ENCODE measurements around the gene SCCPDH. TPM values are rescaled to one million over a fixed set of nuclear protein-coding genes. Genes with fewer than 3 reads are reported as not detected.

SCCPDH gene
- total and polyA plus RNA-seq, 4 donors = 52.1 to 84.3 (median 78.5) TPM

DNA sequence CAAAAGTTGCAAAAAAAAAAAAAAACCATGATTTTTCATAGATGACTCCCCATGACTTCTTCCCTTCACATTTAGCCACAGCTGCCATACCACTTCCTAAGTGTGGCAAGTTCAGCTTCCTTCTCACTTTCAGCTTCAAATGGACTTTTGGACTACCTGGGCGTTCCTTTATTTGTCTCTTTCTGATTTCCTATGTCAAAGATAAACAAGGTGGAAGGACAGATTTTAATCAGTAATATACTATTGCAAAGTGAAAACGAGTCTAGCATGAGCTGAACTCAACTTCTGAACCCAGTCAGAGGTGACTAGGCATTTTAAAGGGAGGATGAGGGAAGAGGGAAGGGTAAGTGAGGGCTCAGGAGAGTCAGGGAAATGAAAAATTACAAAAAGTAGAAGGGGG lies 14.4 kb upstream of the SCCPDH start:
- no peak for DNase-seq (ENCODE audit: low spot score)
- Histone ChIP-seq H3K9ac (ENCODE audit: low read depth in 1 of 2, low read length in 2 of 2) (no peak overlapping the region), H3K9me3 (ENCODE audit: control insufficient read depth in 4 of 4, low read length in 3 of 4) (no peaks in the 10 kb centered on the region), H3K36me3 (ENCODE audit: control insufficient read depth in 4 of 4, insufficient read depth in 3 of 4, low read depth in 1 of 4, low read length in 3 of 4) (no peaks in the 10 kb centered on the region), H3K4me1 (ENCODE audit: control insufficient read depth in 4 of 4, insufficient read depth in 4 of 4, low read length in 3 of 4) (peaks cover 8 to 41% (median 33%) of the 10 kb centered on the region in 4 donors), H3K27ac (ENCODE audit: low read depth in 1 of 2, low read length in 2 of 2) (peak overlapping the region; percentile 71 to 80), H3K27me3 (ENCODE audit: control insufficient read depth in 4 of 4, insufficient read depth in 4 of 4, low read length in 3 of 4) (no peaks in the 10 kb centered on the region), H3K4me3 (ENCODE audit: low read depth in 1 of 3, low read length in 3 of 3) (peak overlapping the region in 1 of 3 donors; percentile 26)
- WGBS = 15% methylated on average over 2 of the region's 2 CpGs
- TF ChIP-seq, protein P1, sequence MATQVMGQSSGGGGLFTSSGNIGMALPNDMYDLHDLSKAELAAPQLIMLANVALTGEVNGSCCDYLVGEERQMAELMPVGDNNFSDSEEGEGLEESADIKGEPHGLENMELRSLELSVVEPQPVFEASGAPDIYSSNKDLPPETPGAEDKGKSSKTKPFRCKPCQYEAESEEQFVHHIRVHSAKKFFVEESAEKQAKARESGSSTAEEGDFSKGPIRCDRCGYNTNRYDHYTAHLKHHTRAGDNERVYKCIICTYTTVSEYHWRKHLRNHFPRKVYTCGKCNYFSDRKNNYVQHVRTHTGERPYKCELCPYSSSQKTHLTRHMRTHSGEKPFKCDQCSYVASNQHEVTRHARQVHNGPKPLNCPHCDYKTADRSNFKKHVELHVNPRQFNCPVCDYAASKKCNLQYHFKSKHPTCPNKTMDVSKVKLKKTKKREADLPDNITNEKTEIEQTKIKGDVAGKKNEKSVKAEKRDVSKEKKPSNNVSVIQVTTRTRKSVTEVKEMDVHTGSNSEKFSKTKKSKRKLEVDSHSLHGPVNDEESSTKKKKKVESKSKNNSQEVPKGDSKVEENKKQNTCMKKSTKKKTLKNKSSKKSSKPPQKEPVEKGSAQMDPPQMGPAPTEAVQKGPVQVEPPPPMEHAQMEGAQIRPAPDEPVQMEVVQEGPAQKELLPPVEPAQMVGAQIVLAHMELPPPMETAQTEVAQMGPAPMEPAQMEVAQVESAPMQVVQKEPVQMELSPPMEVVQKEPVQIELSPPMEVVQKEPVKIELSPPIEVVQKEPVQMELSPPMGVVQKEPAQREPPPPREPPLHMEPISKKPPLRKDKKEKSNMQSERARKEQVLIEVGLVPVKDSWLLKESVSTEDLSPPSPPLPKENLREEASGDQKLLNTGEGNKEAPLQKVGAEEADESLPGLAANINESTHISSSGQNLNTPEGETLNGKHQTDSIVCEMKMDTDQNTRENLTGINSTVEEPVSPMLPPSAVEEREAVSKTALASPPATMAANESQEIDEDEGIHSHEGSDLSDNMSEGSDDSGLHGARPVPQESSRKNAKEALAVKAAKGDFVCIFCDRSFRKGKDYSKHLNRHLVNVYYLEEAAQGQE (IDR thresholded peaks at IDR 0.05) = peak; percentile 46
- peak in 1 of 2 donors; percentile 57 for TF ChIP-seq GABPA (IDR thresholded peaks at IDR 0.05 in 1 of 2, conservative IDR thresholded peaks at IDR 0.05 in 1 of 2)
- TF ChIP-seq RAD21 (IDR thresholded peaks at IDR 0.05) = peak; percentile 21 to 39
- peak; percentile 82 to 91 for TF ChIP-seq EGR1 (IDR thresholded peaks at IDR 0.05; ENCODE audit: low read depth in 2 of 2)
- TF ChIP-seq, protein P2, sequence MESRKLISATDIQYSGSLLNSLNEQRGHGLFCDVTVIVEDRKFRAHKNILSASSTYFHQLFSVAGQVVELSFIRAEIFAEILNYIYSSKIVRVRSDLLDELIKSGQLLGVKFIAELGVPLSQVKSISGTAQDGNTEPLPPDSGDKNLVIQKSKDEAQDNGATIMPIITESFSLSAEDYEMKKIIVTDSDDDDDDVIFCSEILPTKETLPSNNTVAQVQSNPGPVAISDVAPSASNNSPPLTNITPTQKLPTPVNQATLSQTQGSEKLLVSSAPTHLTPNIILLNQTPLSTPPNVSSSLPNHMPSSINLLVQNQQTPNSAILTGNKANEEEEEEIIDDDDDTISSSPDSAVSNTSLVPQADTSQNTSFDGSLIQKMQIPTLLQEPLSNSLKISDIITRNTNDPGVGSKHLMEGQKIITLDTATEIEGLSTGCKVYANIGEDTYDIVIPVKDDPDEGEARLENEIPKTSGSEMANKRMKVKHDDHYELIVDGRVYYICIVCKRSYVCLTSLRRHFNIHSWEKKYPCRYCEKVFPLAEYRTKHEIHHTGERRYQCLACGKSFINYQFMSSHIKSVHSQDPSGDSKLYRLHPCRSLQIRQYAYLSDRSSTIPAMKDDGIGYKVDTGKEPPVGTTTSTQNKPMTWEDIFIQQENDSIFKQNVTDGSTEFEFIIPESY (IDR thresholded peaks at IDR 0.05) = peak; percentile 84
- peak; percentile 84 for TF ChIP-seq FOXA2 (IDR thresholded peaks at IDR 0.05)
- TF ChIP-seq JUND (IDR thresholded peaks at IDR 0.05) = peak; percentile 57 to 86
- TF ChIP-seq, protein P3, sequence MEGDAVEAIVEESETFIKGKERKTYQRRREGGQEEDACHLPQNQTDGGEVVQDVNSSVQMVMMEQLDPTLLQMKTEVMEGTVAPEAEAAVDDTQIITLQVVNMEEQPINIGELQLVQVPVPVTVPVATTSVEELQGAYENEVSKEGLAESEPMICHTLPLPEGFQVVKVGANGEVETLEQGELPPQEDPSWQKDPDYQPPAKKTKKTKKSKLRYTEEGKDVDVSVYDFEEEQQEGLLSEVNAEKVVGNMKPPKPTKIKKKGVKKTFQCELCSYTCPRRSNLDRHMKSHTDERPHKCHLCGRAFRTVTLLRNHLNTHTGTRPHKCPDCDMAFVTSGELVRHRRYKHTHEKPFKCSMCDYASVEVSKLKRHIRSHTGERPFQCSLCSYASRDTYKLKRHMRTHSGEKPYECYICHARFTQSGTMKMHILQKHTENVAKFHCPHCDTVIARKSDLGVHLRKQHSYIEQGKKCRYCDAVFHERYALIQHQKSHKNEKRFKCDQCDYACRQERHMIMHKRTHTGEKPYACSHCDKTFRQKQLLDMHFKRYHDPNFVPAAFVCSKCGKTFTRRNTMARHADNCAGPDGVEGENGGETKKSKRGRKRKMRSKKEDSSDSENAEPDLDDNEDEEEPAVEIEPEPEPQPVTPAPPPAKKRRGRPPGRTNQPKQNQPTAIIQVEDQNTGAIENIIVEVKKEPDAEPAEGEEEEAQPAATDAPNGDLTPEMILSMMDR (IDR thresholded peaks at IDR 0.05; ENCODE audit: low read depth, low read length, missing input control) = no peak
- TF ChIP-seq, protein P4, sequence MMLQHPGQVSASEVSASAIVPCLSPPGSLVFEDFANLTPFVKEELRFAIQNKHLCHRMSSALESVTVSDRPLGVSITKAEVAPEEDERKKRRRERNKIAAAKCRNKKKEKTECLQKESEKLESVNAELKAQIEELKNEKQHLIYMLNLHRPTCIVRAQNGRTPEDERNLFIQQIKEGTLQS (IDR thresholded peaks at IDR 0.05) = peak; percentile 73
- TF ChIP-seq YY1 (IDR thresholded peaks at IDR 0.05) = peak; percentile 74
- TF ChIP-seq HNF4G (IDR thresholded peaks at IDR 0.05) = peak; percentile 90
- peak; percentile 97 for TF ChIP-seq SP1 (IDR thresholded peaks at IDR 0.05)
- TF ChIP-seq TAF1 (conservative IDR thresholded peaks at IDR 0.05) = no peak
- TF ChIP-seq HNF4A (conservative IDR thresholded peaks at IDR 0.05) = peak; percentile 97 to 98
- TF ChIP-seq RXRA (IDR thresholded peaks at IDR 0.05) = peak; percentile 91 to 93
- TF ChIP-seq FOXA1 (IDR thresholded peaks at IDR 0.05) = peak; percentile 83
- TF ChIP-seq, protein P5, sequence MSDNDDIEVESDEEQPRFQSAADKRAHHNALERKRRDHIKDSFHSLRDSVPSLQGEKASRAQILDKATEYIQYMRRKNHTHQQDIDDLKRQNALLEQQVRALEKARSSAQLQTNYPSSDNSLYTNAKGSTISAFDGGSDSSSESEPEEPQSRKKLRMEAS (IDR thresholded peaks at IDR 0.05) = peak; percentile 99
- TF ChIP-seq NR2F2 (IDR thresholded peaks at IDR 0.05) = peak; percentile 47

All from liver (tissue), 9 donors.